ENCODE results near the gene ARID2. TPM values are rescaled to one million over a fixed set of nuclear protein-coding genes. Genes with fewer than 3 reads are reported as not detected.
A peak's percentile ranks its signal among the peaks of the same experiment; 100 is the strongest.

The ARID2 gene
- polyA plus RNA-seq, 12 donors, result 14.6 to 26.5 (median 20.0) TPM; not detected in 1

- DNase-seq, result no peak
Measured at GRCh38 chr12:45713078-45713477, 16.4 kb upstream of the ARID2 start.

GRCh38 chr12:45718306-45718705, 11.2 kb upstream of the ARID2 start:
- DNase-seq, result no peak

GRCh38 chr12:45720069-45720468, 9.4 kb upstream of the ARID2 start:
- DNase-seq, result no peak

GRCh38 chr12:45721369-45721768, 8.1 kb upstream of the ARID2 start:
- no peak for DNase-seq

- no peak for DNase-seq
Measured at GRCh38 chr12:45721954-45722353, 7.6 kb upstream of the ARID2 start.

- DNase-seq, result peak; percentile 69
Measured at GRCh38 chr12:45725631-45726602, 3.6 kb upstream of the ARID2 start.

GRCh38 chr12:45726603-45727300, 2.8 kb upstream of the ARID2 start:
- no peak for DNase-seq

- DNase-seq, result peak; percentile 95
Measured at GRCh38 chr12:45727301-45727979, 2.1 kb upstream of the ARID2 start.

- no peak for DNase-seq
Measured at GRCh38 chr12:45727980-45728629, 1.4 kb upstream of the ARID2 start.

GRCh38 chr12:45728630-45729232, 775 bp upstream of the ARID2 start:
- DNase-seq, result peak; percentile 94

GRCh38 chr12:45730084-45730347, 510 bp downstream of the ARID2 start:
- DNase-seq, result no peak

GRCh38 chr12:45730348-45731189, 1.1 kb downstream of the ARID2 start:
- DNase-seq, result peak; percentile 67

- no peak for DNase-seq
Measured at GRCh38 chr12:45731190-45731775, 1.8 kb downstream of the ARID2 start.

GRCh38 chr12:45732250-45732649, 2.7 kb downstream of the ARID2 start:
- DNase-seq, result no peak

- DNase-seq, result no peak
Measured at GRCh38 chr12:45732936-45733335, 3.4 kb downstream of the ARID2 start.

- no peak for DNase-seq
Measured at GRCh38 chr12:45737638-45738037, 8.1 kb downstream of the ARID2 start.

GRCh38 chr12:45742590-45742989, 13.1 kb downstream of the ARID2 start:
- DNase-seq, result no peak

GRCh38 chr12:45743247-45743646, 13.7 kb downstream of the ARID2 start:
- no peak for DNase-seq

- DNase-seq, result no peak
Measured at GRCh38 chr12:45745861-45746277, 16.4 kb downstream of the ARID2 start.

GRCh38 chr12:45756666-45757065, 27.2 kb downstream of the ARID2 start:
- DNase-seq, result no peak

All from muscle of arm (tissue), 12 donors.